AG10803 (cell line): ENCODE results near the gene SENP5.

ENCODE experiments used
- DNase-seq: peaks from one replicate; pipeline ENCODE4 v3.0.0; 2010; ENCODE audit warnings: low read depth
- H3K4me3 ChIP-seq: 2 replicates; pipeline ENCODE4 v1.5.1; 2011; ENCODE audit warnings: mild to moderate bottlenecking, low read length, control low read depth
- TF ChIP-seq, protein P1 (sequence below): conservative IDR thresholded peaks from 2 replicates; pipeline ENCODE4 v1.5.1; 2011; ENCODE audit warnings: mild to moderate bottlenecking, low read length, control low read depth, inconsistent platforms

SENP5 gene

DNA sequence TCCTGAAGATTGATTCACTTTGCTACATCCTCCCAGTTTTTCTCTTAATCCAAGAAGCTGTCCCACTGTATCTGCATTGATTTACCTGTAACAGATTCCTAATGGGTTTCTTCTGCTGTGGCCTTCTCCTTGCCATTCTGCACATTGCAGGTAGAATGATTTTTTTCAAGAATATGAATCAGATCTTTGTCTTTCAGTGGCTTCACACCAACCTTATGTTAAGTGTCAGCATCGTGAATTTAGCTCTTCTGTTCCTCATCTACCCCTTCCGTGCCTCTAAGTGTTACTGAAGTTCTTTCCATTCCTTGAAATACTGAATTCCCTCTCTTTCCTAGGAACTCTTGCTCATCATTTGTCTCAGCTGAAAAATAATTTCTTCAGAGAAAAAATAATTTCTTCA, 7.5 kb downstream of the SENP5 start:
- TF ChIP-seq, protein P1, sequence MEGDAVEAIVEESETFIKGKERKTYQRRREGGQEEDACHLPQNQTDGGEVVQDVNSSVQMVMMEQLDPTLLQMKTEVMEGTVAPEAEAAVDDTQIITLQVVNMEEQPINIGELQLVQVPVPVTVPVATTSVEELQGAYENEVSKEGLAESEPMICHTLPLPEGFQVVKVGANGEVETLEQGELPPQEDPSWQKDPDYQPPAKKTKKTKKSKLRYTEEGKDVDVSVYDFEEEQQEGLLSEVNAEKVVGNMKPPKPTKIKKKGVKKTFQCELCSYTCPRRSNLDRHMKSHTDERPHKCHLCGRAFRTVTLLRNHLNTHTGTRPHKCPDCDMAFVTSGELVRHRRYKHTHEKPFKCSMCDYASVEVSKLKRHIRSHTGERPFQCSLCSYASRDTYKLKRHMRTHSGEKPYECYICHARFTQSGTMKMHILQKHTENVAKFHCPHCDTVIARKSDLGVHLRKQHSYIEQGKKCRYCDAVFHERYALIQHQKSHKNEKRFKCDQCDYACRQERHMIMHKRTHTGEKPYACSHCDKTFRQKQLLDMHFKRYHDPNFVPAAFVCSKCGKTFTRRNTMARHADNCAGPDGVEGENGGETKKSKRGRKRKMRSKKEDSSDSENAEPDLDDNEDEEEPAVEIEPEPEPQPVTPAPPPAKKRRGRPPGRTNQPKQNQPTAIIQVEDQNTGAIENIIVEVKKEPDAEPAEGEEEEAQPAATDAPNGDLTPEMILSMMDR = no peak
- H3K4me3 ChIP-seq = no peak overlapping the region
- no peak for DNase-seq

DNA sequence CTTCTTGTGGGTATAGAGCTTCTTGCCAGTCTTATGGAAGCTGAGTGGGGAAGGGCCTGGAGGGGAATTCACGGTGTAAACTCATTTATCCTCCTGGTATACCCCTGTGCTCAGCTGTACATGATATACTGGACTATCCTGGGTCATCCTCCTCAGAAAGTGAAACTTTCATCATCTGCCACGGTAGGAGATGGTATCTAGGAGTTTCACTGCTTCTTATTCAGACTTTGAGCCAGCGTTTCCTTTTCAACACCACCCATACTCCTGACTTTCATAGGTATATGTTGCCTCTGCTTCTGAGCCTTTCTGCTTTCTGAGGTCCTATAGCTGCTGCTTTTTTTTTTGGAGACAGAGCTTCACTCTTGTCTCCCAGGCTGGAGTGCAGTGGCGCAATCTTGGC, 15.6 kb downstream of the SENP5 start:
- no peak overlapping the region for H3K4me3 ChIP-seq
- TF ChIP-seq, protein P1 = no peak
- no peak for DNase-seq

DNA sequence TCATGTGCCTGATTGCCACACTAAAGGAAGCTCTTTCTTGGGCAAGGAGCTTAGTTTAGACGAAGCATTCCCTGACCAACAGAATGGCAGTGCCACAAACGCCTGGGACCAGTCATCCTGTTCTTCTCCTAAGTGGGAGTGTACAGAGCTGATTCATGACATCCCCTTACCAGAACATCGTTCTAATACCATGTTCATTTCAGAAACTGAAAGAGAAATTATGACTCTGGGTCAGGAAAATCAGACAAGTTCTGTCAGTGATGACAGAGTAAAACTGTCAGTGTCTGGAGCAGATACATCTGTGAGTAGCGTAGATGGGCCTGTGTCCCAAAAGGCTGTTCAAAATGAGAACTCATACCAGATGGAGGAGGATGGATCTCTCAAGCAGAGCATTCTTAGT, 18.4 kb downstream of the SENP5 start:
- no peak for DNase-seq
- H3K4me3 ChIP-seq = no peak overlapping the region
- TF ChIP-seq, protein P1 = no peak

DNA sequence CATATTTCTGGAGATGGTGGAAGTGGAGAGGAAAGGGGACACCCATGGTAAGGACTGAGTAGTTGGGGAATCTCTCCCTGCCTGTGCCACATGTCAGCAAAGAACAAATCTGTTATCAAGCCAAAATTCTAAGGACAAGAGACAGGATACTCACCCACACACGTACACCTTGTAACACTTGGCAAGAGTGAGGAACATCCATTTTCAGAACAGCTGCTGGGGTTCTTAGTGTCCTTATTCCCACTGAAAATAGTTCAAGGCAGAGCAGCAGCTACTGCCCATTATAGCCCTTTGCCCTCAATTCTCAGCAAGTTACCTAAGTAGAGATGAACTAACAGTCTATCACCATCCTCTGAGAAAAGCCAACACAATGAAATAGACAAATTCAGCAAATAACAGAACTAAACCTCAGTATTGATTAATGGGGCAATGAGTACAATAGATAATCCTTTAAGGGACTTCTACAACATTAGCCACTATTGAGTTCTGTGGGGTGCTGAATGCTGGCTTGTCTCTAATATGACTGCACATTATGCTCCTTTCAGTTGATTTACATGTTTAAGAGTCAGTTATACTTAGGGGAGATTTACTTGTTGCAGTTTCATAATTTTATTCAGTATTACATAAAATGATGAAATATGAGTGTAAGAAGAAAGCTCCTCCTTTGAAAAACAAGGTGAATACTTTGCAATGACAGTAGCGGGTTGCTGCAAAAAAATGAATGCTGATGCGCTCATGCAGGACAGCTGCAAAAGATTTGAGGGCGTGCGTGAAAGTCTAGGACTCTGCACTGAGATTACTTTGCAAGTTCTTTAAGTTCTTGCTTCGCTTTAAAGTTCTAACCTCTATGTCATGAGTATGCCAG, 22.4 kb downstream of the SENP5 start:
- peak; percentile 44 for DNase-seq
- H3K4me3 ChIP-seq = no peak overlapping the region
- TF ChIP-seq, protein P1 = no peak

DNA sequence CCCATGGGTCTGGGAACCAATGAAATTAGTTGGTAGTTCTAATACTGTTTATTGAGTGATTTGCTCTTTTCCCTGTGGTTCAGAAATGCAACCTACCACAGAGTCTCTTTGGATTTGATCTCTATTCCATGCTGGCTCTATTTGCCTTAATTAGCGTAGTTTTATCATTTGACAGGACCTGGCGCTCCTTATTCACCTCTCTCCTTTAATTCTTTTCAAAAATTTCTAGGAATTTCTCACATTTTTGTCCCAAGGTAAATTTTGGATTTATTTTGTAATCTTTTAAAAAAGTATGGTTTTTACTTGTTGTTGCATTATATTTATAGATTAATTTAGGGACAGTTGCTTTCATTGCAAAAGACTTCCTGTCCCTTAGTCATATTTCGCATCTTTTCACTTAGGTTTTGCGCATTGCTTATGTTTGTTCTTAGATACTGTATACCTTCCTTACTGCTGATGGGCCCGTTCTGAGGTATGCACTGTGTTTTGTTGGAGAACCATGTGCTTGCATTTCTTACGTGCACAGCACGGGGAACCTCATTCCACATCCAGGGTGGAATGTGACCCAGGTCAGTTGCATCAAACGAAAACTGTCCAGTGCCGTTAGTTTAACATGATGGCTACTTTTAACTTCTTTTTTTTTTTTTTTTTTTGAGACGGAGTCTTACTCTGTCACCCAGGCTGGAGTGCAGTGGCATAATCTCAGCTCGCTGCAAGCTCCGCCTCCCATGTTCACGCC, 27.0 kb downstream of the SENP5 start:
- H3K4me3 ChIP-seq = no peak overlapping the region
- no peak for DNase-seq
- TF ChIP-seq, protein P1 = no peak

DNA sequence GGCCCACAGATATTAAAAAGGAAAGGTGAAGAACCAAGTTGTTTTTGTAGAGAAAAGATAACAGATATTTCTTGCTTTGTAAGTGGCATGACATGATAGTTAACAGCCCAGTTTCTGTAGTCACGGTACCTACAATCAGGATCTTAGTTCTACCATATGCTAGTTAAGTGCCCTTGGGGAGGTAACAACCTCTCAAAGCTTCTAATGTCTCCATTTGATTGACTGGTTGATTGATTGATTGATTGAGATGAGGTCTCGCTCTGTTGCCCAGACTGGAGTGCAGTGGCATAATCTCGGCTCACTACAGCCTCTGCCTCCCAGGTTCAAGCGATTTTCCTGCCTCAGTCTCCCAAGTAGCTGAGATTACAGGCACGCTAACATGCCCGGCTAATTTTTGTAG, 28.5 kb downstream of the SENP5 start:
- H3K4me3 ChIP-seq = no peak overlapping the region
- no peak for DNase-seq
- TF ChIP-seq, protein P1 = no peak

DNA sequence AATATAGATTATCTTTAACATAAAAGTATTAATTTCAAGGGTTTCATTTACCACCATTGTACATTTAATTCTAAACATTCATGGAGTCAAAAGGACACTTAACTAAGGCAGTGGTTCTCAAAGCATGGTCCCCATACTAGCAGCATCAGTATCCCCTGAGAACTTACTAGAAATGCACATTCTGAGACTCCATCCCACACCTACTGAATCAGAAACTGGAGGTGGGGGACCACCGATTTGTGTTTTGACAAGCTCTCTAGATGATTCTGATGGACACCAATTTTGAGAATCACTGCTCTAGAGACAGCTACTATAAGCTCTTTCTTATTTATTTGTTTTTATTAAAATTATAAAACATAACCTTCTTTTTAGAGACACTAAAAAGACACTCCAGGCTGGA, 34.0 kb downstream of the SENP5 start:
- no peak for DNase-seq
- TF ChIP-seq, protein P1 = no peak
- H3K4me3 ChIP-seq = no peak overlapping the region
